H1 (cell line): Measurements from ENCODE around the gene GINS3. TPM values are rescaled to one million over a fixed set of nuclear protein-coding genes. Genes with fewer than 3 reads are reported as not detected.

Source experiments
- CTCF ChIA-PET: fragments of 300-600 bp; sonication (Branson Sonifier 250); formaldehyde crosslinking; loops from one replicate; lab custom pipeline; 2021; ENCODE audit not compliant: partially characterized antibody; lab: Charles Lee
- POLR2A ChIA-PET: fragments of 300-600 bp; sonication (Branson Sonifier 250); formaldehyde crosslinking; loops from one replicate; lab custom pipeline; 2021; ENCODE audit warnings: inconsistent platforms; ENCODE audit not compliant: partially characterized antibody; lab: Charles Lee
- DNase-seq, 2 experiments: peaks; one replicate each; pipeline versions ENCODE4 v3.0.0 to v3.0.0-alpha.2; 2010 to 2022; ENCODE audit warnings: low spot score in 2 of 2, low read depth in 1 of 2, mixed read lengths in 1 of 2
- FAIRE-seq: peaks from 2 replicates; lab custom pipeline; 2011; peaks lifted over from hg19 to GRCh38; lab: Jason Lieb, UNC
- H2AFZ ChIP-seq: 2 replicates; pipeline ENCODE4 v1.8.1; 2012; ENCODE audit warnings: low read length, inconsistent platforms
- H2AK5ac ChIP-seq: 2 replicates; pipeline ENCODE4 v1.6.1; 2013; ENCODE audit warnings: low read depth, low read length
- H2BK120ac ChIP-seq: replicated peaks from 2 replicates; pipeline ENCODE3; 2013; ENCODE audit warnings: low read depth, low read length, inconsistent platforms
- H2BK12ac ChIP-seq: 2 replicates; pipeline ENCODE4 v1.6.1; 2013; ENCODE audit warnings: low read depth, low read length
- H2BK15ac ChIP-seq: 2 replicates; pipeline ENCODE4 v1.6.1; 2013; ENCODE audit warnings: low read length
- H2BK20ac ChIP-seq: 2 replicates; pipeline ENCODE4 v1.6.1; 2013; ENCODE audit warnings: low read length
- H2BK5ac ChIP-seq: 2 replicates; pipeline ENCODE4 v1.6.1; 2013; ENCODE audit warnings: low read depth, low read length
- H3K14ac ChIP-seq: 2 replicates; pipeline ENCODE4 v1.6.1; 2013; ENCODE audit warnings: inconsistent platforms; ENCODE audit not compliant: insufficient read length
- H3K18ac ChIP-seq: 2 replicates; pipeline ENCODE4 v1.6.1; 2013; ENCODE audit warnings: low read length; ENCODE audit errors: extremely low read depth
- H3K23ac ChIP-seq: 2 replicates; pipeline ENCODE4 v1.6.1; 2013; ENCODE audit warnings: inconsistent platforms; ENCODE audit not compliant: insufficient read length
- H3K23me2 ChIP-seq: 2 replicates; pipeline ENCODE4 v1.6.1; 2013; ENCODE audit warnings: low read depth, low read length
- H3K27ac ChIP-seq: 2 replicates; pipeline ENCODE4 v1.6.1; 2011; ENCODE audit warnings: low read depth, low read length, inconsistent platforms
- H3K27me3 ChIP-seq, 4 experiments: replicated peaks in 1 of 4; 1 replicate in 1 of 4; 2 replicates in 3 of 4; pipeline versions ENCODE4 v1.6.1 to v1.8.1; 2011 to 2013; ENCODE audit warnings: low read length in 3 of 4, mild to moderate bottlenecking in 3 of 4, inconsistent platforms in 2 of 4, mixed read lengths in 2 of 4, moderate library complexity in 1 of 4; ENCODE audit not compliant: control insufficient read depth in 3 of 4, insufficient read depth in 3 of 4; ENCODE audit errors: extremely low read depth in 1 of 4
- H3K36me3 ChIP-seq, 4 experiments: 2 replicates each; pipeline versions ENCODE4 v1.6.1 to v1.8.1; 2011 to 2013; ENCODE audit warnings: mild to moderate bottlenecking in 4 of 4, low read length in 3 of 4, moderate library complexity in 2 of 4, control low read depth in 1 of 4, inconsistent platforms in 1 of 4; ENCODE audit not compliant: insufficient read depth in 4 of 4, control insufficient read depth in 2 of 4
- H3K4ac ChIP-seq: replicated peaks from 2 replicates; pipeline ENCODE3; 2013; ENCODE audit warnings: low read length, low read depth, mixed read lengths, inconsistent platforms; ENCODE audit not compliant: insufficient read length
- H3K4me1 ChIP-seq, 4 experiments: replicated peaks in 1 of 4; 1 replicate in 1 of 4; 2 replicates in 3 of 4; pipeline versions ENCODE4 v1.6.1 to v1.8.1; 2011 to 2013; ENCODE audit warnings: low read length in 3 of 4, inconsistent platforms in 2 of 4, mixed read lengths in 1 of 4; ENCODE audit not compliant: insufficient read depth in 4 of 4, control insufficient read depth in 3 of 4
- H3K4me2 ChIP-seq, 2 experiments: 2 replicates each; pipeline versions ENCODE4 v1.6.1 to v1.8.1; 2011 to 2013; ENCODE audit warnings: low read depth in 2 of 2, low read length in 2 of 2, control low read depth in 1 of 2, inconsistent platforms in 1 of 2, mild to moderate bottlenecking in 1 of 2; ENCODE audit not compliant: insufficient read depth in 1 of 2
- H3K4me3 ChIP-seq, 4 experiments: fragments of 200-600, 300-600 bp in 1 of 4; sonication (generic), shearing (Covaris generic), sonication (Bioruptor Twin) in 1 of 4; 2 replicates each; pipeline versions ENCODE4 v1.5.1 to v1.8.1; 2011 to 2016; ENCODE audit warnings: low read length in 4 of 4, low read depth in 3 of 4, control low read depth in 2 of 4, inconsistent platforms in 2 of 4, mild to moderate bottlenecking in 2 of 4, mixed read lengths in 1 of 4, moderate library complexity in 1 of 4; ENCODE audit not compliant: insufficient read depth in 2 of 4; ENCODE audit errors: extremely low read depth in 1 of 4
- H3K56ac ChIP-seq: replicated peaks from 2 replicates; pipeline ENCODE3; 2013; ENCODE audit warnings: low read depth, mild to moderate bottlenecking, mixed read lengths, low read length, inconsistent platforms; ENCODE audit not compliant: insufficient read length
- H3K79me1 ChIP-seq: 2 replicates; pipeline ENCODE4 v1.6.1; 2013; ENCODE audit warnings: low read depth, low read length, control low read depth
- H3K79me2 ChIP-seq, 2 experiments: 2 replicates each; pipeline versions ENCODE4 v1.6.1 to v1.8.1; 2012 to 2013; ENCODE audit warnings: low read length in 2 of 2, mild to moderate bottlenecking in 2 of 2, inconsistent platforms in 1 of 2; ENCODE audit not compliant: insufficient read depth in 2 of 2, control insufficient read depth in 1 of 2
- H3K9ac ChIP-seq, 4 experiments: replicated peaks in 1 of 4; 1 replicate in 1 of 4; 2 replicates in 3 of 4; pipeline versions ENCODE4 v1.6.1 to v1.8.1; 2011 to 2013; ENCODE audit warnings: low read depth in 3 of 4, low read length in 3 of 4, control low read depth in 2 of 4, mild to moderate bottlenecking in 2 of 4, moderate library complexity in 2 of 4, inconsistent platforms in 1 of 4; ENCODE audit errors: extremely low read depth in 1 of 4
- H3K9me3 ChIP-seq, 2 experiments: 2 replicates each; pipeline versions ENCODE4 v1.6.1 to v1.8.1; 2012 to 2013; ENCODE audit warnings: mild to moderate bottlenecking in 2 of 2, moderate library complexity in 2 of 2, control low read depth in 1 of 2, inconsistent platforms in 1 of 2, low read depth in 1 of 2, low read length in 1 of 2, mixed read lengths in 1 of 2; ENCODE audit not compliant: insufficient read depth in 2 of 2
- H4K20me1 ChIP-seq, 2 experiments: replicated peaks in 1 of 2; 2 replicates each; pipeline versions ENCODE3 to v1.8.1; 2011 to 2013; ENCODE audit warnings: inconsistent platforms in 2 of 2, low read length in 2 of 2, mild to moderate bottlenecking in 1 of 2; ENCODE audit not compliant: insufficient read depth in 2 of 2, control insufficient read depth in 1 of 2
- H4K5ac ChIP-seq: 2 replicates; pipeline ENCODE4 v1.6.1; 2013; ENCODE audit warnings: low read length, low read depth, mixed read lengths, inconsistent platforms; ENCODE audit not compliant: insufficient read length
- H4K8ac ChIP-seq: 2 replicates; pipeline ENCODE4 v1.8.0; 2013; ENCODE audit warnings: mild to moderate bottlenecking, moderate library complexity, low read length, inconsistent platforms; ENCODE audit not compliant: insufficient read depth; ENCODE audit errors: extremely low read depth
- H4K91ac ChIP-seq: replicated peaks from 2 replicates; pipeline ENCODE3; 2013; ENCODE audit warnings: low read length, mixed read lengths, inconsistent platforms; ENCODE audit not compliant: insufficient read length
- CBX8 ChIP-seq: fragments of 300-800, 300-1000 bp; sonication (generic); IDR thresholded peaks from 2 replicates; pipeline ENCODE4 v1.7.1; 2016; ENCODE audit warnings: low read depth, low read length, borderline replicate concordance
- CHD1 ChIP-seq: IDR thresholded peaks from 2 replicates; pipeline ENCODE4 v1.6.1; 2012; ENCODE audit warnings: low read depth, low read length, improper control_type of control experiment
- CHD2 ChIP-seq: IDR thresholded peaks from 2 replicates; pipeline ENCODE4 v1.6.1; 2012; ENCODE audit warnings: low read length, improper control_type of control experiment
- CREB1 ChIP-seq: IDR thresholded peaks from 2 replicates; pipeline ENCODE4 v1.6.1; 2012; ENCODE audit warnings: inconsistent platforms
- CTBP2 ChIP-seq: IDR thresholded peaks from 2 replicates; pipeline ENCODE4 v1.7.0; 2011; ENCODE audit warnings: borderline replicate concordance, mild to moderate bottlenecking, moderate library complexity, mixed read lengths, low read length; ENCODE audit not compliant: insufficient read depth, insufficient read length
- CTCF ChIP-seq, 3 experiments: IDR thresholded peaks; 1 replicate in 2 of 3; 2 replicates in 1 of 3; pipeline versions ENCODE4 v1.5.1 to v1.6.1; 2011; ENCODE audit warnings: low read length in 3 of 3, mild to moderate bottlenecking in 3 of 3, inconsistent platforms in 2 of 3, low read depth in 1 of 3, moderate library complexity in 1 of 3; ENCODE audit not compliant: insufficient read depth in 1 of 3; ENCODE audit errors: control extremely low read depth in 1 of 3
- FOSL1 ChIP-seq: IDR thresholded peaks from 2 replicates; pipeline ENCODE4 v1.6.1; 2011; ENCODE audit warnings: mild to moderate bottlenecking, low read depth, low read length, moderate library complexity; ENCODE audit not compliant: insufficient read depth
- GTF2F1 ChIP-seq: IDR thresholded peaks from 2 replicates; pipeline ENCODE4 v1.6.1; 2012; ENCODE audit warnings: low read depth, low read length, improper control_type of control experiment, borderline replicate concordance
- KDM5A ChIP-seq: fragments of 200-600 bp; IDR thresholded peaks from 2 replicates; pipeline ENCODE4 v1.7.1; 2012; ENCODE audit warnings: mild to moderate bottlenecking, low read length, inconsistent platforms, mixed read lengths
- PHF8 ChIP-seq: fragments of 200-600 bp; sonication (generic); conservative IDR thresholded peaks from 2 replicates; pipeline ENCODE4 v1.7.1; 2012; ENCODE audit warnings: low read depth, mild to moderate bottlenecking, inconsistent platforms, low read length, moderate library complexity
- POLR2AphosphoS5 ChIP-seq: IDR thresholded peaks from 2 replicates; pipeline ENCODE4 v1.6.1; 2011; ENCODE audit warnings: low read depth, low read length
- SP4 ChIP-seq: IDR thresholded peaks from 2 replicates; pipeline ENCODE4 v1.6.1; 2012; ENCODE audit warnings: low read length, inconsistent platforms
- TEAD4 ChIP-seq: IDR thresholded peaks from 2 replicates; pipeline ENCODE4 v1.6.1; 2012; ENCODE audit warnings: low read depth, low read length, inconsistent platforms, mixed read lengths
- polyA plus RNA-seq, 7 experiments: library from polyadenylated mRNA; depleted of rRNA in 3 of 7; stranded (reverse) in 5 of 7; unstranded in 2 of 7; fragments of >200 nt in 5 of 7; fragments of 200-250 nt in 2 of 7; gene quantifications; 1 replicate in 5 of 7; 2 replicates in 1 of 7; 4 replicates in 1 of 7; pipeline versions ENCODE4 v1.2.1 to v1.2.3, GENCODE V29; 2011 to 2013; ENCODE audit warnings: missing spikeins in 2 of 7, mixed read lengths in 2 of 7
- total RNA-seq: library from RNA; stranded (reverse); fragmentation: NEBNext Ultra II Directional; extraction: Animal tissue kit (Norgen Biotek cat#: 25700); gene quantifications from 2 replicates; pipeline ENCODE4 v1.2.1, GENCODE V29; 2021

The GINS3 gene
- total and polyA plus RNA-seq, 2 of the 8 experiments (the other 6 are each of a cell fraction or from before 2014, with no cell fraction given), result 12.9 to 15.4 TPM

GRCh38 chr16:58360041-58360634, 32.1 kb upstream of the GINS3 start:
- Histone ChIP-seq H3K36me3 (no peaks in the 10 kb centered on the region), H2BK15ac (no peak overlapping the region), H2BK5ac (no peak overlapping the region), H3K27ac (no peak overlapping the region), H3K79me2 (no peaks in the 10 kb centered on the region), H3K79me1 (no peaks in the 10 kb centered on the region), H2BK120ac (no peak overlapping the region), H4K91ac (no peak overlapping the region), H3K4ac (no peak overlapping the region), H4K5ac (no peak overlapping the region), H3K4me1 (no peaks in the 10 kb centered on the region), H3K18ac (no peak overlapping the region), H3K56ac (no peak overlapping the region), H2AFZ (no peak overlapping the region), H3K4me2 (no peak overlapping the region), H4K20me1 (no peaks in the 10 kb centered on the region), H3K27me3 (peaks cover 0 to 3% (median 0%) of the 10 kb centered on the region in 4 experiments; a peak in 1 of 7 replicates), H3K4me3 (no peak overlapping the region), H3K23ac (no peak overlapping the region), H2BK20ac (no peak overlapping the region), H2BK12ac (no peak overlapping the region), H4K8ac (no peak overlapping the region), H3K9me3 (no peaks in the 10 kb centered on the region), H3K14ac (no peak overlapping the region), H3K9ac (no peak overlapping the region), H3K23me2 (no peaks in the 10 kb centered on the region), H2AK5ac (no peak overlapping the region)
- ChIA-PET POLR2A (no interaction called here), CTCF (interaction anchor here (1.0 to 1.1 kb wide), 2 partner anchors 56 to 60 kb away, joined by 3 to 4 read pairs; no protein-coding TSS in a partner anchor)
- no peak for DNase-seq
- FAIRE-seq, result no peak
- TF ChIP-seq TEAD4, result no peak
- no peak for TF ChIP-seq CHD1
- TF ChIP-seq POLR2AphosphoS5, result no peak
- TF ChIP-seq CHD2, result no peak
- no peak for TF ChIP-seq PHF8
- TF ChIP-seq CREB1, result no peak
- TF ChIP-seq SP4, result no peak
- no peak for TF ChIP-seq CTCF (IDR thresholded peaks at IDR 0.05; ENCODE audit: control extremely low read depth in 1 of 3, insufficient read depth in 1 of 3, low read depth in 1 of 3, low read length in 3 of 3)
- no peak for TF ChIP-seq CBX8
- TF ChIP-seq FOSL1, result no peak
- TF ChIP-seq CTBP2, result no peak
- no peak for TF ChIP-seq GTF2F1
- TF ChIP-seq KDM5A, result no peak
